Activated T-helper 1 cell treated with Interleukin-2 at 50 U/mL for 16 hours (primary cell): ENCODE data around the gene ZNF225.
"Not testable (repeated sequence)": the region's sequence is repeated elsewhere in the genome, so short reads cannot be mapped to it uniquely, and the experiment has no call there.

ENCODE experiments used
- DNase-seq: peaks from one replicate; pipeline ENCODE4 v3.0.0-alpha.2; 2020; ENCODE audit warnings: low read depth

ZNF225 gene

DNA sequence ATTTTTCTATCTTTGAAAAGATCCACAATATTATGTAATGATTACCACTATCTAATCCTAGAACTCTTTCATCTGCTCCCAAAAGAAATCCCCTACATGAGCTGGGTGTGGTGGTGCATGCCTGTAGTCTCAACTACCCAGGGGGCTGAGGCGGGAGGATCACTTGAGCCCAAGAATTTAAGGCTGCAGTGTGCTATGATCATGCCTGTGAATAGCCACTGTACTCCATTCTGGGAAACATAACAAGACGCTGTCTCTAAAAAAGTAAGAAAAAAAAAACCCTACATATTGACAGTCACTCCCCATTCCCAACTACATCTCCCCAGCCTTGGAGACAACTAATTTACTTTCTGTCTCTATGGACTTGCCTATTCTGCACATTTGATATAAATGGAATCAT is 50.6 kb downstream of the ZNF225 start:
- no peak for DNase-seq

DNA sequence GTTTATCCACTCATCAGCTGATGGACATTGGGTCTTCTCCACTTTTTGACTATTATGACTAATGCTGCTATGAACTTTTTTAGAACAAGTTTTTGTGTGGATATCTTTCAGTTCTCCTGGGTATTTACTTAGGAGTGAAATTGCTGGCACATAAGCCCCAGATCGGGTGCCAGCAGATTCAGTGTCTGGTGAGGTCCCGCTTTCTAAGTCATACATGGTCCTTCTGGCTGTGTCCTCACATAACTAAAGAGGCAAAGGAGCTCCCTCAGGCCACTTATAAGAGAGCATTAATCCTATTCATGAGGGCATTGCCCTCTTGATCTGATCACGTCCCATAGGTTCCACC is 51.1 kb downstream of the ZNF225 start:
- DNase-seq: no peak

DNA sequence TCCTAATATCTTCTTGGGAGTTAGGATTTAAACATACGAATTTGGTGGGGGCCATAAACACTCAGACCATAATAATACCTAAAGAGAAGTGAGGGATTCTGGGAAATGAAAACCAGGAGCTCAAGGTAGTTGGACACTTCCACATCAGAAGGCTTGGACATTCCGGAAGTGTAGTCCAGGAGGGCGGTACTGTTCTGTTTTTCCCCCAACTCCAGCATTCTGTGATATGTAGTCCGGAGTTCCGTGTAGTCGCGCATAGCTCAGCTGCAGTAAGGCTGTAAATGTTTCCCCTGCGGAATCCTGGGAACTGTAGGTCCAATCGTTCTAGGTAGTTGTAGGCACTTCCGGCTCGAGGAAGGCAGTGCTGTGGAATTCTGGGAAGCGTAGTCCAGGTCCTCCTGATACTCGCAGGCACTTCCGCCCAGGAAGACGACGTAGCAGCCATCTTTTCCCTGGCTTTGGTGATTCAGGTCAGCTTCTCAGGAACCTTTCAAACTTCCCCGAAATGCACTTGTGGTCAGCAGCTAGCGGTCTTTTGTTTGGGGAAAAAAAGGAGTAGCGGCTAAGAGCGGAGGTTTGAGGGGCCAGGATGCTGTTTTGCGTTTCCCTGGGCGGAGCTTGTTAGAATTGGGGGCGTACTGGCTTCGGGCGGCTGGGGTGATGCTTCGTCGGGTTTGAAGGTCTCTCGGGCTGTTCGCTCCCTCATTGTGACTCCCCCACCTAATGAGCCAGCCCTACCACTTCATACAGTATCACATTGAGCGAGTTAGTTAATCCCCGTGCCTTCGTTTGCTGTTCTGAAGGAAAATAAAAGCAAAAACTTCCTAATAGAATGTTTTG is 51.7 kb downstream of the ZNF225 start, which contains the start of gene ZNF226:
Gene ZNF226, plus strand, starts transcription at position 428 of the 840 bp plus-strand sequence. CDS start 4,981 bp downstream, outside the sequence.
- peak; percentile 67 for DNase-seq

DNA sequence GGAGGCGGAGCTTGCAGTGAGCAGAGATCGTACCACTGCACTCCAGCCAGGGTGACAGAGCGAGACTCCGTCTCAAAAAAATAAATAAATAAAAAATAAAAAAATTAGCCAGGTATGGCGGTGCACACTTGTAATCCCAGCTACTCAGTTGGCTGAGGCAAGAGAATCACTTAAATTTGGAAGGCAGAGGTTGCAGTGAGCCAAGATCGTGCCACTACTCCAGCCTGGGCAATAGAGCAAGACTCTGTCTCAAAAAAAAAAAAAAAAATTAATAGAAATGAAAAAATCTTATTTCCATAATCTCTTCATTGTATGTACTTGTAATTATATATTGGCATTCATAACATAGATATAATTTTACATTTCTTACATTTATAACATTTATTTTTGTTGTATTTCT is 57.5 kb downstream of the ZNF225 start:
- not testable (repeated sequence) for DNase-seq

DNA sequence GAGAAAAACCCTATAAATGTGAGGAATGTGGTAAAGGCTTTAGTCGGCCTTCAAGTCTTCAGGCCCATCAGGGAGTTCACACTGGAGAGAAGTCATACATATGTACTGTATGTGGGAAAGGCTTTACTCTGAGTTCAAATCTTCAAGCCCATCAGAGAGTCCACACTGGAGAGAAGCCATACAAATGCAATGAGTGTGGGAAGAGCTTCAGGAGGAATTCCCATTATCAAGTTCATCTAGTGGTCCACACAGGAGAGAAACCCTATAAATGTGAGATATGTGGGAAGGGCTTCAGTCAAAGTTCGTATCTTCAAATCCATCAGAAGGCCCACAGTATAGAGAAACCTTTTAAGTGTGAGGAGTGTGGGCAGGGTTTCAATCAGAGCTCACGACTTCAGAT is 63.4 kb downstream of the ZNF225 start:
- DNase-seq: no peak

DNA sequence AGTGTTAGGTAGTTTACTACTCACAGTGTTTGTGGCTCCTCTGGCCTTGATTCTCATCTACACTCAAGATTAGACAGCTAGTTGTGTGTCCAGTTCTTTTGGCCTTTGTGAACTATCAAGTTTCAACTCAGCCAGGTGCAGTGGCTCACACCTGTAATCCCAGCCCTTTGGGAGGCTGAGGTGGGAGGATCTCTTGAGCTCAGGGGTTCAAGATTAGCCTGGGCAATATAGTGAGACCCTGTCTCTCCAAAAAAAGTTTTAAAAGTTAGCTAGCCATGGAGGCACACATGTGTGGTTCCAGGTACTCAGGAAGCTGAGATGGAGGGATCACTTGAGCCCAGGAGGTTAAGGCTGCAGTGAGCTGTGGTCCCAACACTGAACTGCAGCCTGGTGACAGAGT is 67.8 kb downstream of the ZNF225 start:
- DNase-seq: no peak

DNA sequence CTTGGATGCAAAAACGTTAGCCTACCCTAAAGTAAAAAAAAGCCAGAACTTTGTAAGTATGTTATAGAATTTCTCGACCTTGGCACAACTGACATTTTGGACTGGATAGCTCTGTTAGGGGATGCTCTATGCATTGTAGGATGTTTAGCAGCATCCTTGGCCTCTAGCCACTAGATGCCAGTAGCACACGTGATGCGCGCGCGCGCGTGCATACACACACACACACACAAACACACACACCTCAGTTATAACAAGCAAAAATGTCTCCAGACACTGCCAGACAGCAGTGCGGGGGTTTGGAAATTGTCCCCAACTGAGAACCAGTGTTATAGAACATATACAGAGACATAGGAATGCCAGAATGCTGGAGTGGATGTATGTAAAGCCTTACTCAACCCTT is 68.9 kb downstream of the ZNF225 start:
- no peak for DNase-seq
